Right ventricle myocardium superior (tissue), 1 donor: Measurements from ENCODE around the gene TXLNB. TPM values are rescaled to one million over a fixed set of nuclear protein-coding genes. Genes with fewer than 3 reads are reported as not detected.

Experiments
- ATAC-seq: fragments of 200-7000 bp; cut with Tn5 transposase; one replicate; pipeline ENCODE4 v1.9.1; 2020; ENCODE audit warnings: mild to moderate bottlenecking; ENCODE audit not compliant: poor library complexity
- DNase-seq: peaks from one replicate; pipeline ENCODE4 v3.0.0-alpha.2; 2020
- intact Hi-C: fragments of 100-400 bp; cut with DNase I; formaldehyde crosslinking; loops from one replicate; pipeline ENCODE4 v1.11.2; 2022
- long read RNA-seq: library from polyadenylated mRNA; unstranded; transcript quantifications from one replicate; pipeline ENCODE4 v2.0.0, GENCODE V29; 2021
- total RNA-seq: library from RNA; stranded (reverse); fragmentation: NEBNext Ultra II Directional; extraction: Animal tissue kit (Norgen Biotek cat#: 25700); gene quantifications from one replicate; pipeline ENCODE4 v1.2.1, GENCODE V29; 2021
- donor health status: DM: no; HTN: yes; CAD: no; lungs with severe emphysema.

The TXLNB gene
- 125 TPM for total RNA-seq
- long read RNA-seq, full-length matches to known transcripts: 79 of 270 reads
- long read RNA-seq, partial matches to known transcripts: 190 of 270 reads
- long read RNA-seq, other reads (novel, unspliced or antisense): 1 of 270 reads

GRCh38 chr6:139291813-139292619 is at the start of gene TXLNB:
TSS of gene TXLNB (minus strand) at chr6:139291998. CDS start at chr6:139288899, 3,099 bp downstream.
- intact Hi-C loops: loop anchor here (10.0 kb wide), 1 partner anchor 63 kb away; no protein-coding TSS in a partner anchor
- ATAC-seq (peak; percentile 84), DNase-seq (peak; percentile 90)

DNA sequence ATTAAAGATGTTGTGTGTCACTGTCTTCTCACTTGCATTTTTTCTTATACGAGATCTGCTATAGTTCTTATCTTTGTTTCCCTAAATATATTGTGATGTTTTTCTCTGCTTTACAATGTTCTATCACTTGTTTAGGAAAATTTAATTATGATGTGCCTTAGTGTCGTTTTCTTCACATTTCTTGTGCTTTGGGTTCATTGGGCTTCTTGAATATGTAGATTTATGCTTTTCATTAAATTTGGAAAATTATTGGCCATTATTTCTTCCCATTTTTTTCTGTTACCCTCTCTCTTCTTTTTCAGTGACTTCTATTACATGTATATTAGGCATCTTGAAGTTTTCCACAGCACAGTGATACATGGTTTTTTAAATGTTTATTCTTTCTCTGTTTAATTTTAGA is 49.3 kb upstream of the TXLNB start:
- DNase-seq: no peak
- no peak for ATAC-seq
- intact Hi-C loops: no loop called here

- no peak for DNase-seq
- peak; percentile 86 for ATAC-seq
- intact Hi-C loops: no loop called here
Observed at GRCh38 chr6:139338795-139339194, 47.0 kb upstream of the TXLNB start.

DNA sequence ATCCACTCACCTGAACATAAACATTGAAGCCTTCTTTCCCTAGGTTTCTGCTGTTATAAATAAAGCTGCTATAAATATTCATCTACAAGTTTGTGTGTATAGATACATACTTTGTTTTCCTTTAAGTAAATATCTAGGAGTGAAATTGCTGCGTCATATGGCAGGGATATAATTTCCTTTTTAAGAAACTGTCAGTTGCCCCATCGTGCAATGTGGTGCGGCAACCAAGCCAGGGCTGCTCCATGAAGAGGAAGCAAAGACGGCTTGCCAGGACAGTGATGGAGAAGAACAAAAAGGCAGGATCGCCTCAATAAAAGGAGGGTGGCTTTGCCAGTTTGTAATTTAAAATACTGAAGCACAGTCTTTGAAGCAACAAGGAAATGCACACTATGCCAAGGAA is 46.0 kb upstream of the TXLNB start:
- intact Hi-C loops: no loop called here

GRCh38 chr6:139337001-139337400 is 45.2 kb upstream of the TXLNB start:
- ATAC-seq (no peak), DNase-seq (no peak)
- intact Hi-C loops: no loop called here

More for the DNA sequence above, 46.0 kb upstream of the TXLNB start:
- no peak for ATAC-seq
- DNase-seq: peak; percentile 47

GRCh38 chr6:139336488-139336887 is 44.7 kb upstream of the TXLNB start:
- ATAC-seq (no peak), DNase-seq (peak; percentile 47)
- intact Hi-C loops: no loop called here

DNA sequence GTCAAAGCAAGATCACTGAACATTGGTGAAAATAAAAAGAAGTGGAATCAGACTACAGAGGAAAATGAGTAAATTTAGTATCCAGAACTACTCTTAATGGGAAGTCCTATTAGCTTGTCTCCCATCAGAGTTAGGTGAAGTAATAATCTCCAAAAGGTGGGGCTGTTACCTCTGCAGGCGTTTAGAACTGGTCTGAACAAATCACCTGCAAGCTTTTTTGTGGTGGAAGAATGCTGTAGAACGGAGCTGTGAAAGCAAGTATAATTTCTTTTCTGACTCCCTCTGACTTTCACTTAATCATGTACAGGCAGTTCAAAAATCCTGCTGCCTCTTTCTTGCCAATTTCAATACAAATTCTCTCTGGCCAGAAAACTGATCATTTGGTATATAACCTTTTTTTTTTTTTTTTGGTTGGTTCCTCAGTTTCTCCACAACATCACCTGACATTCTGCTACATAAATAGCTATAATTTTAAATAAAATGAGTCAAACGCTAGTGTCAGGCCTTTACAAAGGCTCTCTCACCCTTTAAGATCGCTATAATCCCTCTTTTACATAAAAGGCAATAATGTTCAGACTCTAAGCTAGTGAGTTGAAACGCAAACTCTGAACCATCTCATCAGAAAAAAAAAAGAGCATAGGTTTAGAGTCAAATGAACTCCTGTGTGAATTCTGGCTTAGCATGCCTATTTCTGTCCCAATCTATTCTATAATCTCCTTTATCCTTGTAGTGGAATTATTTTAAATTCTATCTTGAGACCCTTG is 43.8 kb upstream of the TXLNB start:
- intact Hi-C loops: no loop called here
- DNase-seq (no peak), ATAC-seq (no peak)

DNA sequence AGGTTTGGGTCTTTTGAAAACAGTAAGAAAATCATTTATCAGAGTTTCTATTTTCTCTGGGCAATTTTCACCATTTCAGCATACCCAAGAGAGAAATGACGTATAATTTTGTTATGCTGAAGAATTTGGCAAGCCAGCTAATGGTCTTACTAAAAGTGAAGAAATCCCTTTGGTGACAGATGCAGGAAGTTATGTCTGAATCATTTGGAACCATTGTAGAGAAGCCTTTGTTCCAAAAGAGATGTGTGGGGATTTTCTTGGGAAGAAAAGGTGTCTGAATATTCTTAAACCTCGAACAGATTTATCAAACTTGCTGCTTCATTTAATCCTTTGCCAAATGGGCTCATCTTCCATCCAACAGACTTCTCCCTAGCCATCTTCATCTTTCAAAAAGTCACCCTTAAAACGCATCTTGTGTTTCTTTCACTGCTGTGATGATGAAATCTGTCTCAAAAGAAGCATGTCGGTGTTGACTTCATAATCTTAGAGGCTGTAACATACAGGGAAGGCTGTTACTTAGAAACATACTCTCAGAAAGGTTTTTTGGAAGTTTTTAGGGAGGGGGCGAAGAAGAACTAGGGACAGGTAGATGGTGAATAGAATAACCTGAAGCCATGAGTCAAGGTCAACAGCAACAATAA is 43.1 kb upstream of the TXLNB start:
- ATAC-seq (peak; percentile 79), DNase-seq (no peak)
- intact Hi-C loops: no loop called here

DNA sequence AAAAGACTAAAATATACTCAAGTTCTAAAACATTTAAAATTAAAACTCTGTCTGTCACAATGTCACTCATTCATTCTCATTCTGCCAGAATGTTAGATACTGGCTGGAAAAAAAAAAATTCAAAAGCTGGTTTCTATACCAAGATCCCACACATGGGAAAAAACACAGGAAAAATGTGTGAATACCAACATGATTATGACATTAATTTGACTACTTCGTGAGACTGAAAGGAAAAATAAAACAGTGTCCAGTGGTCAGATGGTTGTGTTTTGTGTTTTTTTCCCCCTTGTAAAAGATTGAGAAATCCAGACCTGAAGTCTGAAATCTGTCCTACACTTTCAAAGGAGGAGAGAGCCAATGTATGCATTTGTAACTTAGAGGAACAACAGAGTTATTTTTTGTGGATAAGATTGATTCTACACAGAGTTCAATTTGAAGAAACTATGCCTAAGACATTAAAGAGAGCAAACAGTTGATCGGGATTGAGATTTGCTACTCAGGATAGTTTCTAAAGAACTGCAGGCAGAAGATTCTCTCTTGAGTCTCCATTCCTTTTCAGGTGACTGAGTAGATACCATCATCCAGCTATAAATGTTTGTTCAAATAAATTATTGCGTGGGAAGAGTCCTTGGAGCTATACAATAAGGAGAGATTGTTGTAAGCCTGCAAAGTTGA is 39.2 kb upstream of the TXLNB start:
- intact Hi-C loops: no loop called here
- no peak for DNase-seq
- ATAC-seq: no peak

DNA sequence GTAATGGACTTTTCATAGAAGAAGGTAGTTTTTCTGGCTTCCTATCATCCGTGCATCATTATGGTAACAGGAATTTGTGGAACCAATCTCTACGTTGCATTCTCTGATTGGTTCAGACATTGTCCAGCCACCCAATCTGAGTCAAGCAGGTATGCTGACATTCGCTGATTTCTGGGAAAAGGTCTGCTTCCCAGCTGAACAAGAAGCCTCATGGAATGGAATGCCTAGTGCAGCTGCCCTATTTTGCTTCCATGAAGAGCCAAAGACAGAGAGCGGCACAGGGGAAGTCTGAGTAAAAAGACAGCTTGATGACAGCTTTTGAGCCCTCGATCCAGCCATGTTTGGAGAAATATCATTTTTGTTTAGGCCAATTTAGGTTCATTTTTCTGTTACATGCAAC is 38.5 kb upstream of the TXLNB start:
- DNase-seq (no peak), ATAC-seq (no peak)
- intact Hi-C loops: no loop called here

GRCh38 chr6:139329224-139329623 is 37.4 kb upstream of the TXLNB start:
- intact Hi-C loops: no loop called here
- no peak for ATAC-seq
- no peak for DNase-seq

GRCh38 chr6:139327038-139327437 is 35.2 kb upstream of the TXLNB start:
- DNase-seq: no peak
- intact Hi-C loops: no loop called here
- ATAC-seq: no peak

GRCh38 chr6:139325686-139326085 is 33.9 kb upstream of the TXLNB start:
- intact Hi-C loops: no loop called here

DNA sequence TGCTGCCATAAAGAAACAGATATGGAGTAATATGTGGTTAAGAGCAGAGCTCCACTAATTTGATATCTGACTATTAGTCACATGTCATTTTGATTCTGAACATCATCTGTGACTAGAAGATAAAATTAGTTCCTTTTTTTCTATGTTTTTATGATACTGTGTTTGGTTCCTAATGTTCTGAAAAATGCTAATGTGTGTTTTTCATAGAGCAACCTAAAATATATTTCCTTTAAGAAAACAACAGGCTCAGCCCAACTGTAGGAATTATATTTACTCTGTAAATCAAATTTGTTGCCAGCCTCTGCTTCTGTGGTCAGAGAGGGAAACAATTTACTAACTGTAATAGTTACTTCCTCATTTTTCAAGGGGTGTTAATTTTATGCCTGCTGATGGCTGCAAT is 33.3 kb upstream of the TXLNB start:
- ATAC-seq (peak; percentile 36), DNase-seq (no peak)
- intact Hi-C loops: no loop called here

More at GRCh38 chr6:139325686-139326085, 33.9 kb upstream of the TXLNB start:
- ATAC-seq (no peak), DNase-seq (no peak)

DNA sequence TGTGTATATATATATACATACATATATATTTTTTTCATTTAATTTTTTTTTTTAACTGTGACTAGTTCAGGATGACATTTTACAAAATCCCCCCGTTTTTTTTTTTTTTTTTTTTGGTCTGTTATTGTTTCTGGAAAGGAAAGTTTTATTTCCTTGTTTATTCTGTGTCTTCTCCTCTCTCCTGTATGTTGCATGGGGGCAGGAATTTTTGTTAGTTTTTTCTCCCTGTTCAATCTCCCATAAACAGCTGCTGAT is 32.4 kb upstream of the TXLNB start:
- intact Hi-C loops: no loop called here
- no peak for DNase-seq
- ATAC-seq: no peak

DNA sequence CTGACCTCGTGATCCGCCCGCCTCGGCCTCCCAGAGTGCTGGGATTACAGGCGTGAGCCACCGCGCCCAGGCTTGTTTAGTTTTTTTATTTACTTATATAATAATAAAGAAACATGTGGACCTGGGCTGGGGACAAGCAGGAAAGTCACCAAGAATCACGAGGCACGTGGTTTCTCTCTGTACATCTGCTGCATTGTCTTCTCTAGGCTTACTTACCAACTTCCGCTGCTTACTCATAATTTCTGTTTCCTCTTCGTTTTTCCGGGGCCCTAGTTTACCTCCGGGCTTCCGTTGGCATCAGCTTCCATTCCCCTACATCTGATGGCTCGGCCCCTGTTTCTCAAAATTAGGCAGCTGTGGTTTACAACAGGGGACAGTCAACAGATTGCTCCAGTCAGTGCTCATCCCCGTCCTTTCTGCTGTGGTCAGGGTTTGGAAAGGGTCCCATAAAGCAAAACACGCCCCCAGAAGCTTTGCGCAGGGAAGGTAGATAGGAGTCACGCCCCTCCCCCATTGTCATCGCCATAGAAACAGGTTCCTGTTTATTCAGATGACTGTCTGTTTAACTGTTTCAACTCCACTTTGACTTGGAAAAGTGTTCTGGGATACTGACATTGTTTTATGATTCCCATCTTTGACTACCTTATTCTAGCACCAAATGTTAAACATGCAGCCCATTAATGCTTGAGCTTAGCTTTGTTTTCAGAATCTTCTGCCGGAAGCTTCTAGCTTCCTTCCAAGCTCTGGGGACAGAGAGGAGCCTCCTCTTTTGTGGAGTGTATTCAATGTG is 31.9 kb upstream of the TXLNB start:
- peak; percentile 82 for ATAC-seq
- DNase-seq: peak; percentile 73
- intact Hi-C loops: no loop called here

DNA sequence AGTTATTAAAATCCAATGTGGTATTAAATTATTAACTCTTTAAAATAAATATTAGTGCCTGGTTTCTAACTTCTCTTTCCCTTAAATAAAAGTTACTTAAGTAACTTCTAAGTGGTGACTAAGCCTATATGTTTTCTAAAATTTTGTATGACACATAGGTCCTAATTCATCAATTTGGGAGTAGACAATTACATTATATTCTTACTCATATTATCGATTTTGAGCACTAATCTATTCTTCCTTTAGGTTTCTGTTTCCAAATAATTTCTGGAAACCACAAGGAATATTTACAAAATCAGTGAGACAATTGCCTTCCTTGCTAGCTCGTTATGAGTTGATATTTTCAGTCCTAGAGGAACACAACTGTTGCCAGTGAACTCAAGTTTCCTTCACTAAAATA is 28.3 kb upstream of the TXLNB start:
- DNase-seq (no peak), ATAC-seq (no peak)
- intact Hi-C loops: no loop called here

GRCh38 chr6:139316622-139317317 is 25.0 kb upstream of the TXLNB start:
- intact Hi-C loops: no loop called here
- no peak for DNase-seq
- ATAC-seq: no peak
